Suppressor macrophage treated with lipopolysaccharide for 1 hour (primary cell): Measurements from ENCODE around the gene HSPB6.

Experiments
- DNase-seq, 3 donors: peaks; one replicate each; pipeline ENCODE4 v3.0.0-alpha.2; 2020 to 2022

Gene HSPB6

GRCh38 chr19:35713904-35714495 lies 42.8 kb downstream of the HSPB6 start:
- no peak for DNase-seq

- DNase-seq: no peak
These were observed 43.4 kb downstream of the HSPB6 start for GRCh38 chr19:35713506-35713850.

- DNase-seq: peak in 2 of 3 donors; percentile 18 to 59
These were observed 44.0 kb downstream of the HSPB6 start for GRCh38 chr19:35712567-35713505.

GRCh38 chr19:35710784-35711723 lies 45.8 kb downstream of the HSPB6 start:
- peak; percentile 36 to 63 (median 37) for DNase-seq

GRCh38 chr19:35708391-35708790 lies 48.4 kb downstream of the HSPB6 start:
- DNase-seq: no peak
